K562 (cell line): Measurements from ENCODE around the gene NPC1L1. TPM values are rescaled to one million over a fixed set of nuclear protein-coding genes. Genes with fewer than 3 reads are reported as not detected.

ENCODE experiments used
- ATAC-seq: fragments of 200-7000 bp; cut with Tn5 transposase; 3 replicates; pipeline ENCODE4 v1.9.1; 2020; ENCODE audit warnings: moderate library complexity
- BruUV-seq: library from RNA; stranded (reverse); fragments of 400-500 nt; replicated peaks from 2 replicates; lab custom pipeline; 2021; lab: Mats Ljungman, UMichigan
- CTCF ChIA-PET: fragments of 300-600 bp; formaldehyde crosslinking; extraction: SDS; loops from one replicate; lab custom pipeline; 2021; ENCODE audit warnings: low intra/inter-chr PET ratio; lab: Yijun Ruan, JAX
- POLR2A ChIA-PET: fragments of 300-600, 350-650 bp; sonication (Branson Sonifier 250); formaldehyde crosslinking; extraction: SDS; loops from one replicate; lab custom pipeline; 2021; ENCODE audit warnings: antibody characterized with exemption, inconsistent platforms; lab: Yijun Ruan, JAX
- DNase-seq, 4 experiments: peaks; one replicate each; pipeline versions ENCODE4 v3.0.0 to v3.0.0-alpha.2; 2011 to 2018; ENCODE audit warnings: low spot score in 3 of 4, mixed read lengths in 3 of 4; ENCODE audit errors: extremely low read depth in 1 of 4
- FAIRE-seq: peaks from 2 replicates; lab custom pipeline; 2011; peaks lifted over from hg19 to GRCh38; lab: Jason Lieb, UNC
- H2AFZ ChIP-seq: 2 replicates; pipeline ENCODE4 v1.6.0; 2011; ENCODE audit warnings: low read depth, low read length, control low read depth, inconsistent platforms
- H3K27ac ChIP-seq: fragments of 200-600 bp; 3 replicates; pipeline ENCODE4 v1.8.0; 2011; ENCODE audit warnings: low read depth, mild to moderate bottlenecking, control low read depth, inconsistent platforms, low read length, moderate library complexity, mixed read lengths; ENCODE audit errors: extremely low read depth
- H3K27me3 ChIP-seq, 2 experiments: fragments of 300-600 bp in 1 of 2; 2 replicates in 1 of 2; 3 replicates in 1 of 2; pipeline versions ENCODE4 v1.6.0 to v1.8.0; 2011; ENCODE audit warnings: inconsistent platforms in 2 of 2, low read length in 2 of 2, mild to moderate bottlenecking in 1 of 2, mixed read lengths in 1 of 2, moderate library complexity in 1 of 2; ENCODE audit not compliant: control insufficient read depth in 2 of 2, insufficient read depth in 2 of 2
- H3K36me3 ChIP-seq: fragments of 300-600 bp; 3 replicates; pipeline ENCODE4 v1.8.0; 2011; ENCODE audit warnings: mild to moderate bottlenecking, low read length, inconsistent platforms; ENCODE audit not compliant: control insufficient read depth, insufficient read depth
- H3K4me1 ChIP-seq, 2 experiments: fragments of 200-600 bp in 1 of 2; replicated peaks in 1 of 2; 2 replicates in 1 of 2; 3 replicates in 1 of 2; pipeline versions ENCODE4 v1.5.1 to v1.8.0; 2011; ENCODE audit warnings: inconsistent platforms in 2 of 2, low read length in 2 of 2, mild to moderate bottlenecking in 1 of 2, mixed read lengths in 1 of 2, moderate library complexity in 1 of 2; ENCODE audit not compliant: control insufficient read depth in 2 of 2, insufficient read depth in 2 of 2
- H3K4me2 ChIP-seq: 2 replicates; pipeline ENCODE4 v1.6.1; 2011; ENCODE audit warnings: low read length, control low read depth, inconsistent platforms, mixed read lengths; ENCODE audit not compliant: insufficient read depth
- H3K4me3 ChIP-seq: fragments of 200-600 bp; sonication (generic), shearing (Covaris generic); 2 replicates; pipeline ENCODE4 v1.5.1; 2016; ENCODE audit warnings: control low read depth, inconsistent platforms
- H3K79me2 ChIP-seq: fragments of 200-600 bp; 3 replicates; pipeline ENCODE4 v1.8.0; 2011; ENCODE audit warnings: low read length, inconsistent platforms; ENCODE audit not compliant: control insufficient read depth, insufficient read depth
- H3K9ac ChIP-seq, 2 experiments: 2 replicates each; pipeline versions ENCODE4 v1.6.0 to v1.6.1; 2011; ENCODE audit warnings: low read depth in 2 of 2, low read length in 2 of 2, control low read depth in 1 of 2, inconsistent platforms in 1 of 2, mild to moderate bottlenecking in 1 of 2, mixed read lengths in 1 of 2; ENCODE audit not compliant: insufficient read depth in 1 of 2
- H3K9me1 ChIP-seq: one replicate; pipeline ENCODE4 v1.6.0; 2011; ENCODE audit warnings: inconsistent platforms, mild to moderate bottlenecking, low read length, moderate library complexity; ENCODE audit not compliant: control insufficient read depth, insufficient read depth
- H3K9me3 ChIP-seq: replicated peaks from 2 replicates; pipeline ENCODE4 v1.5.1; 2011; ENCODE audit warnings: low read depth, low read length, inconsistent platforms; ENCODE audit not compliant: control insufficient read depth, insufficient read depth
- H4K20me1 ChIP-seq: replicated peaks from 2 replicates; pipeline ENCODE4 v1.6.1; 2011; ENCODE audit warnings: low read length, inconsistent platforms, mixed read lengths; ENCODE audit not compliant: control insufficient read depth, insufficient read depth
- BCL6 ChIP-seq: fragments of 250-450 bp; sonication (Bioruptor Pico); IDR thresholded peaks from 2 replicates; pipeline ENCODE4 v1.4.0; 2020
- HDAC2 ChIP-seq: fragments of 450-650 bp; IDR thresholded peaks from 2 replicates; pipeline ENCODE4 v1.6.1; 2016; ENCODE audit warnings: mild to moderate bottlenecking
- HDAC8 ChIP-seq: fragments of 450-650 bp; IDR thresholded peaks from 2 replicates; pipeline ENCODE4 v1.6.1; 2016; ENCODE audit warnings: mild to moderate bottlenecking, missing genetic modification characterization, moderate library complexity, missing compliant biosample characterization
- MTA2 ChIP-seq: fragments of 450-650 bp; IDR thresholded peaks from 2 replicates; pipeline ENCODE4 v1.6.1; 2016; ENCODE audit warnings: low read depth
- NR2C2 ChIP-seq, 2 experiments: fragments of 200-800 bp in 1 of 2; sonication (Bioruptor generic) in 1 of 2; sonication (generic) in 1 of 2; formaldehyde crosslinking in 1 of 2; IDR thresholded peaks; 2 replicates each; pipeline versions ENCODE4 v1.6.1 to v1.8.0; 2016 to 2022; ENCODE audit warnings: mild to moderate bottlenecking in 1 of 2, missing compliant biosample characterization in 1 of 2, missing genetic modification characterization in 1 of 2, missing genetic modification reagents in 1 of 2
- NUFIP1 ChIP-seq: fragments of 450-650 bp; IDR thresholded peaks from 2 replicates; pipeline ENCODE4 v1.6.1; 2018; ENCODE audit not compliant: partially characterized antibody
- PHF20 ChIP-seq: fragments of 450-650 bp; IDR thresholded peaks from 2 replicates; pipeline ENCODE4 v1.6.1; 2018; ENCODE audit not compliant: partially characterized antibody
- POLR2G ChIP-seq: fragments of 200-400 bp; formaldehyde crosslinking; IDR thresholded peaks from 2 replicates; pipeline ENCODE4 v1.6.1; 2017; ENCODE audit warnings: low read depth, mild to moderate bottlenecking, antibody characterized with exemption, low read length, moderate library complexity
- POLR3G ChIP-seq: IDR thresholded peaks from 2 replicates; pipeline ENCODE4 v1.6.1; 2011; ENCODE audit not compliant: insufficient read length, insufficient replicate concordance; ENCODE audit errors: extremely low read depth
- RAD21 ChIP-seq, 2 experiments: fragments of 250-450 bp in 1 of 2; fragments of 450-650 bp in 1 of 2; sonication (Bioruptor Pico) in 1 of 2; formaldehyde crosslinking in 1 of 2; IDR thresholded peaks in 1 of 2; conservative IDR thresholded peaks in 1 of 2; 2 replicates each; pipeline versions ENCODE4 v1.4.0 to v1.8.0; 2020 to 2022; ENCODE audit warnings: mild to moderate bottlenecking in 2 of 2, moderate library complexity in 1 of 2
- SOX6 ChIP-seq: fragments of 450-650 bp; IDR thresholded peaks from 2 replicates; pipeline ENCODE4 v1.6.1; 2014; ENCODE audit warnings: mild to moderate bottlenecking
- SRF ChIP-seq, 2 experiments: fragments of 250-450, 450-650 bp in 1 of 2; sonication (Bioruptor Pico) in 1 of 2; sonication (generic) in 1 of 2; formaldehyde crosslinking; IDR thresholded peaks; 2 replicates each; pipeline versions ENCODE4 v1.5.0 to v1.5.1; 2020 to 2022; ENCODE audit warnings: mild to moderate bottlenecking in 1 of 2, missing genetic modification reagents in 1 of 2
- THRAP3 ChIP-seq: fragments of 450-650 bp; IDR thresholded peaks from 2 replicates; pipeline ENCODE4 v1.6.1; 2016; ENCODE audit warnings: mild to moderate bottlenecking, inconsistent platforms, borderline replicate concordance
- TOE1 ChIP-seq, 2 experiments: fragments of 450-650 bp in 1 of 2; sonication (generic) in 1 of 2; formaldehyde crosslinking in 1 of 2; IDR thresholded peaks; 2 replicates each; pipeline versions ENCODE4 v1.7.1 to v1.8.0; 2016 to 2022; ENCODE audit warnings: borderline replicate concordance in 2 of 2, mild to moderate bottlenecking in 2 of 2, antibody characterized with exemption in 1 of 2, inconsistent platforms in 1 of 2, low read depth in 1 of 2, missing genetic modification reagents in 1 of 2, moderate library complexity in 1 of 2
- ZNF354B ChIP-seq: fragments of 250-450 bp; sonication (Bioruptor Pico); IDR thresholded peaks from 2 replicates; pipeline ENCODE4 v1.4.0; 2020
- ZNF830 ChIP-seq: fragments of 250-450 bp; sonication (Bioruptor Pico); IDR thresholded peaks from 2 replicates; pipeline ENCODE4 v1.5.0; 2021; ENCODE audit warnings: mild to moderate bottlenecking
- WGBS: fragments of 100-300 bp; shearing (Covaris generic); methylation state at CpG from one replicate; pipeline ENCODE4 v1.1.6; 2016; ENCODE audit warnings: low coverage, mixed read lengths; ENCODE audit not compliant: insufficient coverage; ENCODE audit errors: missing lambda C conversion rate; 5-methylcytosine and 5-hydroxymethylcytosine counted together
- in situ Hi-C: fragments of 300-500 bp; cut with MboI; formaldehyde crosslinking; loops from 4 replicates; pipeline ENCODE4 v1.15.0; 2018; ENCODE audit warnings: inconsistent platforms, mixed read lengths
- intact Hi-C: fragments of 100-400 bp; cut with micrococcal nuclease; formaldehyde crosslinking; loops from 2 replicates; pipeline ENCODE4 v1.14.2; 2022
- polyA plus RNA-seq, 8 experiments: library from polyadenylated mRNA; depleted of rRNA in 4 of 8; stranded (reverse) in 5 of 8; unstranded in 3 of 8; fragments of >200 nt; fragmentation: Nextera tagmentation in 2 of 8; fragmentation: Illumina TruSeq in 1 of 8; extraction: Ambion mirVana in 2 of 8; extraction: Trizol in 1 of 8; gene quantifications; 2 replicates each; pipeline versions ENCODE4 v1.2.1 to v1.2.3, GENCODE V29; 2011 to 2014; ENCODE audit warnings: inconsistent platforms in 1 of 8, missing spikeins in 1 of 8
- total RNA-seq, 7 experiments: library from RNA; depleted of rRNA in 6 of 7; stranded (reverse); fragments of >200 nt in 6 of 7; fragmentation: Illumina TruSeq in 2 of 7; extraction: Trizol in 2 of 7; gene quantifications; 2 replicates each; pipeline versions ENCODE4 v1.2.1 to v1.2.3, GENCODE V29; 2011 to 2021; ENCODE audit warnings: low replicate concordance in 1 of 7

Gene NPC1L1
- total and polyA plus RNA-seq, 9 of the 15 experiments (the other 6 are each of a cell fraction or from before 2014, with no cell fraction given): 0.01 to 0.18 (median 0.07) TPM; not detected in 4

DNA sequence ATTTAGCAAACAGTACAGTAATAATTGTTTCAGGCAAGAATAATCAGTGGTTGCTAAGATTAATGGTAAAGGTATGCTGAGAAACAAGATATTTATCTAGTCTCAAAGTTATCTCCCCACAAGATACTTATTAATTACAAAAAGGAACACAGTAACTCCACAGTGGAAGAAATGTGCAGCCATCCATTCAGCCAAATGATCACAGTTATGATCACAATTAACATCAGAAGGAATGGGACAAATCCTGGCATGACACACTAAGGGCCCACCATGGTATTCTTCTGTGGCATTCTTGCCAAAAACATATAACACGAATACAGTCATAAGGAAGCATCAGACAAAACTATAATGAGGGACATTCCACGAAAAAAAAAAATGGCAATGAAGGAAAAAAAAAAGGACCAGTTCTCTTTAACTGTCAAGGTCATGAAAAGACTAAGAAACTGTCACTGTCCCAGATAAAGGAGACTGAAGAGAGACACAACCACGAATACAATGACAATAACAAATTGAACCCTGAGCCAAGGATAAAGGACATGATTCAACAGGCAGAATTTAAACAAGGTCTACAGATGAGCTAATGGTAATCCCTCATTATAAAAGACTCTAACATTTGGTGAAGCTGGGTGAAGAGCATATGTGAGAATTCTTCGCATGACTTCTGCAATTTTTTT lies 71.5 kb downstream of the NPC1L1 start:
- H3K27me3 ChIP-seq: no peaks in the 10 kb centered on the region
- TF ChIP-seq THRAP3 (no peak), MTA2 (no peak), POLR2G (no peak)
- WGBS: 40% methylated on average over 4 of the region's 4 CpGs
- in situ Hi-C loops (loop anchor here (10.0 kb wide), 1 partner anchor 225 kb away; no protein-coding TSS in a partner anchor), intact Hi-C loops (loop anchor here (10.0 kb wide), 2 partner anchors 65 to 95 kb away; no protein-coding TSS in a partner anchor)
- peaks cover 2% of the 10 kb centered on the region; the same call in 1 of the 2 replicates for H4K20me1 ChIP-seq
- no peaks in the 10 kb centered on the region for H3K9me3 ChIP-seq
- CTCF ChIA-PET: no interaction called here
- no peak overlapping the region for H3K27ac ChIP-seq
- H3K9me1 ChIP-seq: no peaks in the 10 kb centered on the region
- no peak overlapping the region for H3K4me3 ChIP-seq
- H2AFZ ChIP-seq: no peak overlapping the region
- peaks cover 4 to 7% of the 10 kb centered on the region in 2 experiments; a peak in 4 of 5 replicates for H3K4me1 ChIP-seq
- FAIRE-seq: peak; percentile 76
- no peak for DNase-seq
- peaks cover 70% of the 10 kb centered on the region for H3K36me3 ChIP-seq
- POLR2A ChIA-PET: interaction anchor here (0.5 to 1.3 kb wide), 4 partner anchors 9 to 263 kb away, joined by 3 to 4 read pairs (median 3); no protein-coding TSS in a partner anchor
- no TSS peak for BruUV-seq
- no peak overlapping the region for H3K9ac ChIP-seq
- no peak overlapping the region for H3K4me2 ChIP-seq
- peaks cover 50% of the 10 kb centered on the region for H3K79me2 ChIP-seq
- no peak for ATAC-seq

DNA sequence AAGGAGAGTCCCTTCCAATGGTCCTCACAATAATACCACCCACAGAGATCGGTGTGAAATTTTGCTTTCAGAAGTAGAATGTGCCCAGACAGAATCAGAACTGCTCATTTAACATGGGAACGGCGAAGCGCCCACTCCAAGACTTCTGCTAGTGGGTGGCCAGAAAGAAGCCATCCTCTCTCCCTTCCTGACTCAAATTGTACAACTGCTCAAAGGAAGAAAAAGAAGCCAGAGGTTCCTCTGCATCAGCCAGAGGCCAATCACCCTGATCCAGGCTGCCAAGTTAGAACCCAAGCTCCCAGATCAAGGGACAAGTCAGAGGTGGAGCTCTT lies 73.9 kb downstream of the NPC1L1 start:
- ATAC-seq (no peak), FAIRE-seq (no peak), DNase-seq (no peak)
- no TSS peak for BruUV-seq
- H4K20me1 ChIP-seq: peaks cover 2% of the 10 kb centered on the region; the same call in 1 of the 2 replicates
- peaks cover 64% of the 10 kb centered on the region for H3K36me3 ChIP-seq
- H3K27me3 ChIP-seq: no peaks in the 10 kb centered on the region
- H3K9ac ChIP-seq: no peak overlapping the region
- peaks cover 56% of the 10 kb centered on the region for H3K79me2 ChIP-seq
- H2AFZ ChIP-seq: no peak overlapping the region
- no peaks in the 10 kb centered on the region for H3K9me1 ChIP-seq
- no peak overlapping the region for H3K27ac ChIP-seq
- ChIA-PET POLR2A (interaction anchor here (0.6 kb wide), 1 partner anchor 69 kb away, joined by 3 read pairs; no protein-coding TSS in a partner anchor), CTCF (no interaction called here)
- no peak overlapping the region for H3K4me3 ChIP-seq
- intact Hi-C loops: loop anchor here (10.0 kb wide), 1 partner anchor 62 kb away; no protein-coding TSS in a partner anchor
- H3K9me3 ChIP-seq: no peaks in the 10 kb centered on the region
- no peak overlapping the region for H3K4me2 ChIP-seq
- peaks cover 4 to 7% of the 10 kb centered on the region in 2 experiments; a peak in 4 of 5 replicates for H3K4me1 ChIP-seq
- in situ Hi-C loops: no loop called here
- WGBS: 97% methylated on average over 4 of the region's 4 CpGs
- TF ChIP-seq HDAC8: no peak
- no peak for TF ChIP-seq BCL6 (CRISPR knock-in tag)
- TF ChIP-seq POLR3G: no peak
- no peak for TF ChIP-seq SOX6
- TF ChIP-seq HDAC2: no peak
- no peak for TF ChIP-seq PHF20
- TF ChIP-seq RAD21 (CRISPR knock-in tag; conservative IDR thresholded peaks at IDR 0.05 in 1 of 2, IDR thresholded peaks at IDR 0.05 in 1 of 2): no peak
- no peak for TF ChIP-seq NR2C2 (CRISPR knock-in tag; IDR thresholded peaks at IDR 0.05)
- TF ChIP-seq NR2C2 (tag; IDR thresholded peaks at IDR 0.05): no peak
- no peak for TF ChIP-seq NUFIP1
- TF ChIP-seq TOE1 (IDR thresholded peaks at IDR 0.05; ENCODE audit: borderline replicate concordance): no peak
- TF ChIP-seq TOE1 (CRISPR knock-in tag; IDR thresholded peaks at IDR 0.05; ENCODE audit: borderline replicate concordance, low read depth): no peak
- no peak for TF ChIP-seq ZNF830 (CRISPR knock-in tag)
- no peak for TF ChIP-seq SRF (CRISPR knock-in tag; IDR thresholded peaks at IDR 0.05)
- TF ChIP-seq ZNF354B (CRISPR knock-in tag): no peak
